HAP-1 (cell line): Measurements from ENCODE around the gene SSR2.
A peak's percentile ranks its signal among the peaks of the same experiment; 100 is the strongest.
"Not testable (repeated sequence)": the region's sequence is repeated elsewhere in the genome, so short reads cannot be mapped to it uniquely, and the experiment has no call there.

Source experiments
- DNase-seq, 2 experiments: peaks; one replicate each; pipeline ENCODE4 v3.0.0-alpha.2; 2016 to 2020; ENCODE audit warnings: low spot score in 2 of 2
- H3K27me3 ChIP-seq: fragments of 250-450 bp; sonication (Bioruptor Pico); 2 replicates; pipeline ENCODE4 v1.5.1; 2020; ENCODE audit warnings: low read depth, mild to moderate bottlenecking, moderate library complexity
- H3K36me3 ChIP-seq: fragments of 250-450 bp; sonication (Bioruptor Pico); replicated peaks from 2 replicates; pipeline ENCODE4 v1.5.1; 2020; ENCODE audit warnings: mild to moderate bottlenecking
- H3K4me1 ChIP-seq: fragments of 250-450 bp; sonication (Bioruptor Pico); 2 replicates; pipeline ENCODE4 v1.5.1; 2020; ENCODE audit warnings: mild to moderate bottlenecking
- H3K4me3 ChIP-seq: fragments of 250-450 bp; sonication (Bioruptor Pico); 2 replicates; pipeline ENCODE4 v1.5.1; 2020; ENCODE audit warnings: mild to moderate bottlenecking, moderate library complexity
- H3K9me3 ChIP-seq: fragments of 250-450 bp; sonication (Bioruptor Pico); 2 replicates; pipeline ENCODE4 v1.5.1; 2020; ENCODE audit warnings: mild to moderate bottlenecking, moderate library complexity
- in situ Hi-C: fragments of 300-500 bp; cut with MboI; formaldehyde crosslinking; loops from 3 replicates; pipeline ENCODE4 v1.14.3; 2020; ENCODE audit warnings: low sequenced_read_pairs, inconsistent platforms, mixed read lengths

Gene SSR2

GRCh38 chr1:155999964-156000363, 20.8 kb downstream of the SSR2 start:
- in situ Hi-C loops: no loop called here
- no peak for DNase-seq
- Histone ChIP-seq H3K27me3 (no peaks in the 10 kb centered on the region), H3K4me3 (no peak overlapping the region), H3K4me1 (no peaks in the 10 kb centered on the region), H3K36me3 (no peaks in the 10 kb centered on the region), H3K9me3 (no peaks in the 10 kb centered on the region)

GRCh38 chr1:155996166-155996565, 24.6 kb downstream of the SSR2 start:
- no peak for DNase-seq
- Histone ChIP-seq H3K27me3 (no peaks in the 10 kb centered on the region), H3K9me3 (no peaks in the 10 kb centered on the region), H3K4me1 (no peaks in the 10 kb centered on the region), H3K4me3 (no peak overlapping the region), H3K36me3 (no peaks in the 10 kb centered on the region)
- in situ Hi-C loops: no loop called here

DNA sequence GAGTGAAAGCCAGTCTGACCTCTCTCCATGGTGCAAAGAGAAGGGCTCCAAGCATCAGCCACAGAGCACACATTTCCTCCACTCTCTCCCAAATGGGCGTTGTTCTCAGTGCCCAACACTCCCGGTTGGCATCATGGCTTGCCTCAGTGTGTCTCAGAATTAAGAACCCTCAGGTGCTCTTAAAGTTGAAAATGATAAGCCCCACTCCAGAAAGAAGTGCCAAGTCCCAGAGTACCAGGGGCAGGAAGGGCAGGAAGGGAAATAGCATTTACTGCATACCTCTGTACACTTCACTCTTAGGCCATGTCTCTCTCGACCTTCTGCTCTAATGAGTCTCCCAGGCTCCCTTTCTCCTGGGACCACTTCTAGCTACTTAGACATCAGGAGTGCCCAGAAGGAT, 27.2 kb downstream of the SSR2 start:
- no peaks in the 10 kb centered on the region for H3K4me1 ChIP-seq

GRCh38 chr1:155990005-155990739, 30.6 kb downstream of the SSR2 start:
- Histone ChIP-seq H3K4me3 (no peak overlapping the region), H3K4me1 (no peaks in the 10 kb centered on the region), H3K27me3 (no peaks in the 10 kb centered on the region), H3K36me3 (no peaks in the 10 kb centered on the region), H3K9me3 (no peaks in the 10 kb centered on the region)
- DNase-seq: no peak
- in situ Hi-C loops: no loop called here

More for the DNA sequence above, 27.2 kb downstream of the SSR2 start:
- Histone ChIP-seq H3K27me3 (no peaks in the 10 kb centered on the region), H3K36me3 (no peaks in the 10 kb centered on the region), H3K9me3 (no peaks in the 10 kb centered on the region), H3K4me3 (no peak overlapping the region)
- in situ Hi-C loops: no loop called here
- DNase-seq: no peak

DNA sequence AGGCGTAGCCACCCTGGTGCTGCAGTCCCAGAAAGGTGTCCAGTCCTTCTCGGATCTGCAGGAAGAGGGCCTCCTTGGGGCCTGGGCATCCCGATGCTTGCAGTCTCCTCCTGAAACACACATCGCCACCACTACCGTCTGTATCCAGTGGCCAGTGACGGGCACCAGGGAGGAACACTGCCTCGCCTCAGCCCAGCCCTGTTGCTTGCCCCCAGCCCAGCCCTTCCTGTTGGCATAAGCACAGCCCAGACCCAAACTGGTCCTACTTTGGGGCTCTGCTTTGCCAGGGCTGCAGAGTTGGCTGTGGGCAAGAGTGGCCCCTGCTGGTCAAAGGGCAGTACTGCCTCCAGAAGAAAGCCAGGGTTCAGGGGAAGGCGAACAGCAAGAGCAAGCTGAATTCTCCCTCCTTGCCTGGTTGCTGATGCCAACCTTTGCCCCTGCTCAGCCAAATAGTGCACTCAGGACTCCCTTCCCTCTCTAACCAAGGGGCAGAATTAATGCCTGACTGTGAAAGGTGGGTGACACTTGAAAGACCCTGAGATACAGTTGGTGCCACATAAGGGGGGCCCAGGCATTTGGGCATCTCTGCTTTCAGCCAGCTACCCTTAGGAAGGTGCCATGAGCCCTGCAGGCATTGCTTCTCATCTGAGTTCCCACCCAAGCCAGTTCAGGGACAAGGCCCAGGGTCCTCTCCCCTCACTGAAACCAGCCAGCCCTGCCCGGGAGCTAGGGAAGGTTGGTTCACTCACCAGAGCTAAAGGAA, 31.3 kb downstream of the SSR2 start:
- Histone ChIP-seq H3K36me3 (no peaks in the 10 kb centered on the region), H3K4me3 (no peak overlapping the region), H3K4me1 (no peaks in the 10 kb centered on the region), H3K27me3 (no peaks in the 10 kb centered on the region), H3K9me3 (no peaks in the 10 kb centered on the region)
- in situ Hi-C loops: no loop called here
- DNase-seq: peak; percentile 34 to 80

DNA sequence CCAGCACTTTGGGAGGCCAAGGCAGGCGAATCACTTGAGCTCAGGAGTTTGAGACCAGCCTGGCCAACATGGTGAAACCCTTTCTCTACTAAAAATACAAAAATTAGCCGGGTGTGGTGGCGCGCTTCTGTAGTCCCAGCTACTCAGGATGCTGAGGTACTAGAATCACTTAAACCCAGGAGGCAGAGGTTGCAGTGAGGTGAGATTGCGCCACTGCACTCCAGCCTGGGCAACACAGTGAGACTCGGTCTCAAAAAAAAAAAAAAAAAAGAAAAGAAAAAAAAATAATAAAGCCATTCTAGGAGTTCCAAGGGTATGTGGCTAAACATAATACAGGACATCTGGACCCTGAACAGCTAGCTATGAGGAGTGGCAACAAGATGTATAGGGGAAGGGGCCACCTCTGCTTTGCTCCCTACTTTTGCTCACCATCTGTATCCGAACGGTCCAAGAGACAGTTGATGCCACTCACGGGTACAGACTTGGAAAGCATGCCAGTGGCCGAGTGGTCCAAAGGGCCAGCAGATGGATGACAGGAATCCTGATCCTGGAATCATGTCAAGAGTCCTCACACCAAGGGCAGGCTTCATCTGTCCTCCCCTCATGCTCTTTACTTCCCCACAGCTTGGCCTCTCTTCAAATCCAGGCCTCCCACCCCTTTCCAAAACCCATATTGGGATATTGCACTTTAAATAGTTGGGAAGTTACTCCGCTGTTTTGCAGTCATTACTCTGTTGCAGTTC, 35.7 kb downstream of the SSR2 start:
- H3K36me3 ChIP-seq, DNase-seq, H3K4me3 ChIP-seq, in situ Hi-C loops, H3K9me3 ChIP-seq, H3K4me1 ChIP-seq, H3K27me3 ChIP-seq: not testable (repeated sequence)

DNA sequence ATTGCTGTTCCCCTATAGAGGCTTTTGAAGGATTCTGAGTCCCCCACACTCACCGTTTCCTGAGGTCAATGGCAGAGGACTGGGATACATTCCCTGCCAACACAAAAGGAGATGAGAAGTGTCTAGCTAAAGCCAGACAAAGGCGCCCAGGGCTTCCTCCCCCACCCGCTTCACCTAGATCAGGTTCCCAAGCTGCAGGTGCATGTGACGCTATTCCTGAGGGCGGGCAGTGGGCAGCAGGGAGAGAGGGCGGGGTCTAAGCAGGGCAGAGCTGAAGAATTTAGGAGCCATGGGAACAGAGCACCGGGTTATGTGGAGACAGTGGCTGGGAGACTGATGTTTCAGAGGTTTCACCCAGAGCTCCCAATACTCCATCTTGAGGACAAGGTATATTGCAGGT, 36.4 kb downstream of the SSR2 start:
- no peaks in the 10 kb centered on the region for H3K9me3 ChIP-seq
- H3K4me1 ChIP-seq: peaks cover 7% of the 10 kb centered on the region
- no peak overlapping the region for H3K4me3 ChIP-seq
- H3K27me3 ChIP-seq: no peaks in the 10 kb centered on the region
- in situ Hi-C loops: no loop called here
- no peaks in the 10 kb centered on the region for H3K36me3 ChIP-seq
- no peak for DNase-seq

GRCh38 chr1:155983191-155984024, 37.3 kb downstream of the SSR2 start:
- Histone ChIP-seq H3K4me3 (no peak overlapping the region), H3K4me1 (peaks cover 12% of the 10 kb centered on the region), H3K36me3 (no peaks in the 10 kb centered on the region), H3K9me3 (no peaks in the 10 kb centered on the region), H3K27me3 (no peaks in the 10 kb centered on the region)
- in situ Hi-C loops: no loop called here
- peak in 1 of 2 experiments; percentile 47 for DNase-seq

GRCh38 chr1:155982106-155982505, 38.6 kb downstream of the SSR2 start:
- in situ Hi-C loops: no loop called here
- peaks cover 15% of the 10 kb centered on the region for H3K4me1 ChIP-seq
- H3K9me3 ChIP-seq: no peaks in the 10 kb centered on the region
- H3K27me3 ChIP-seq: no peaks in the 10 kb centered on the region
- no peaks in the 10 kb centered on the region for H3K36me3 ChIP-seq
- H3K4me3 ChIP-seq: no peak overlapping the region
- no peak for DNase-seq

DNA sequence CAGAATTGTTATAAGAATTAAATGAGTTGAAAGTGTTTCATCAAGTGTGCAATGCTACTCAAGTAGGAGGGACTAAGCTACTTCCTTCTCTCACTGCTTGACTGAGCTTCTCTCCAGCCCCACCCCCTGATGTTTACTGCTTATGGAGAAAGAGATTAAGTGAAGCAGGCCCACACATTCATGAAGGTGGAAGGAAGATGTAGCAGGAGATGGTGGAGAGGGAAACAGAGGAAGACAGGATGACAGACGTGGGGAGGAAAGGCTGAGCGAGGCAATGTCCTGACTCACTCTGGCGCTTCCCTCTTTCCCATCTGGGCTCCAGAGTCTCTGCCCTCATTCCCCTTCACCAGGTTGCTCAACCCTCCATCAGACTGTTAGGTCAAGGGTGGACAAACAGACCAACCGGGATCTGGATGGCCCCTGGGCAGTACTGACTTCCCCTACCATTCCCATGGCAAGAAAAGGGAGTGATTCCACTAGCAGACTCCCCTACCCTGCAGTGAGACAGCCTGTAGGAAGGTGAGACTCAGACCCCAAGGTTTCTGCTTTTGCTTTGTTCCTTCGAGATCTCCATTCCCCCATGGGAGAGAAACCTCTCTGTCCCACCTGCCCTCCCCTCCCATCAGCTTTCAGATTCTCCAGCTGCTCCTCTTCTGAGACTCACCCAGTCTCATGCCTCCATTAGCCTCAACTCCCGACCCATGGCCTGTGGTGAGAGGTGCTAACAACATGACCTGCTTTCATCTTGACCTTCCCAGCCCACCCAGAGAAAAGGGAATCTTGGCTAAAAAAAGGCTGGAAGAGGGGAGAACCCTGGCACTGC, 39.3 kb downstream of the SSR2 start:
- no peaks in the 10 kb centered on the region for H3K9me3 ChIP-seq
- H3K36me3 ChIP-seq: no peaks in the 10 kb centered on the region
- DNase-seq: no peak
- H3K4me3 ChIP-seq: no peak overlapping the region
- in situ Hi-C loops: no loop called here
- H3K27me3 ChIP-seq: no peaks in the 10 kb centered on the region
- H3K4me1 ChIP-seq: peaks cover 20% of the 10 kb centered on the region

- H3K27me3 ChIP-seq: no peaks in the 10 kb centered on the region
- H3K9me3 ChIP-seq: no peaks in the 10 kb centered on the region
- in situ Hi-C loops: no loop called here
- no peak overlapping the region for H3K4me3 ChIP-seq
- H3K4me1 ChIP-seq: peaks cover 26% of the 10 kb centered on the region
- H3K36me3 ChIP-seq: no peaks in the 10 kb centered on the region
- DNase-seq: no peak
These were observed 41.0 kb downstream of the SSR2 start for GRCh38 chr1:155979597-155980343.

DNA sequence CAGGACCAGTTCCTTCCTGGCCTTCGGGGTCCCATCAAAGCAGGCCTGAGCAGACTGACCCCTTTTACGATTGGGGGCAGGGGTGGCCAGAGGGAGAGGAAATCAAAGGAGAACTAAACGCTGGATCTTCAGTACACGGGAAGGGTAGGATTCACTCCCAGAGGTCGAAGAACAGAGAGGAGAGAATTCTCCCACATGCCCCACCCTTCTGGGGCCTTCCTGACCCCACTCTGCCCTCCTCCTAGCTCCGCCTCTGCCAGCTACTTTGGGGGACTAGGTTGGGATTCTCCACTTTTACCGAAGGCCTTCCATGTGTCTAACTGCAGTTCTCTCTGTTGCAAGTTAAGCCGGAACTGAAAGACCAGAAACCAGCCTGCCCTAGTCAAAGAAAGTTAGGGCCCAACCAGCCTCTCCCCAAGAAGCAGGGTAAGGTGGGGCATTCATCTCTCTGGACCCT, 41.8 kb downstream of the SSR2 start:
- DNase-seq: peak in 1 of 2 experiments; percentile 40
- Histone ChIP-seq H3K9me3 (no peaks in the 10 kb centered on the region), H3K27me3 (no peaks in the 10 kb centered on the region), H3K4me3 (peak overlapping the region; percentile 94), H3K36me3 (no peaks in the 10 kb centered on the region), H3K4me1 (peaks cover 26% of the 10 kb centered on the region)
- in situ Hi-C loops: no loop called here
